HG03103 (cell line): ENCODE data around the gene TMEM126A.
"Not testable (repeated sequence)": the region's sequence is repeated elsewhere in the genome, so short reads cannot be mapped to it uniquely, and the experiment has no call there.

Source experiments
- ATAC-seq: cut with Tn5 transposase; IDR thresholded peaks from one replicate; pipeline ENCODE4 v1.9.1; 2021; ENCODE audit warnings: low read depth; ENCODE audit not compliant: unreplicated experiment

Gene TMEM126A

GRCh38 chr11:85647604-85648299 is at the start of gene TMEM126A:
TSS of gene TMEM126A (plus strand) at chr11:85647967. CDS start at chr11:85650256, 2,289 bp downstream.
- ATAC-seq: peak; percentile 99

- no peak for ATAC-seq
These were observed 48.7 kb upstream of the TMEM126A start for GRCh38 chr11:85599083-85599482.

- ATAC-seq: no peak
These were observed 45.1 kb upstream of the TMEM126A start for GRCh38 chr11:85602526-85603213.

GRCh38 chr11:85603220-85603619 is 44.5 kb upstream of the TMEM126A start:
- no peak for ATAC-seq

- not testable (repeated sequence) for ATAC-seq
These were observed 41.5 kb upstream of the TMEM126A start for GRCh38 chr11:85606237-85606636.

- ATAC-seq: not testable (repeated sequence)
These were observed 39.1 kb upstream of the TMEM126A start for GRCh38 chr11:85608621-85609020.

GRCh38 chr11:85609286-85609685 is 38.5 kb upstream of the TMEM126A start:
- not testable (repeated sequence) for ATAC-seq

- ATAC-seq: not testable (repeated sequence)
These were observed 36.1 kb upstream of the TMEM126A start for GRCh38 chr11:85611643-85612042.

- ATAC-seq: no peak
These were observed 28.3 kb upstream of the TMEM126A start for GRCh38 chr11:85619499-85619898.

GRCh38 chr11:85620256-85620655 is 27.5 kb upstream of the TMEM126A start:
- no peak for ATAC-seq

- ATAC-seq: no peak
These were observed 21.3 kb upstream of the TMEM126A start for GRCh38 chr11:85626496-85626895.

GRCh38 chr11:85627332-85627997 is 20.3 kb upstream of the TMEM126A start, which contains the start of gene DLG2:
TSS of gene DLG2 (minus strand) at chr11:85627344.
- ATAC-seq: no peak

- peak; percentile 98 for ATAC-seq
These were observed 19.6 kb upstream of the TMEM126A start, which contains the start of gene TMEM126B for GRCh38 chr11:85627998-85628770. TSS of gene TMEM126B (plus strand) at chr11:85628593. CDS start at chr11:85628608, 15 bp downstream.

GRCh38 chr11:85628771-85629341 is 18.9 kb upstream of the TMEM126A start:
- ATAC-seq: peak; percentile 3

- no peak for ATAC-seq
These were observed 13.0 kb upstream of the TMEM126A start for GRCh38 chr11:85634747-85635146.

- ATAC-seq: no peak
These were observed 4.6 kb upstream of the TMEM126A start for GRCh38 chr11:85643191-85643614.

GRCh38 chr11:85647078-85647477 is 689 bp upstream of the TMEM126A start:
- ATAC-seq: no peak

GRCh38 chr11:85651118-85651517 is 3.4 kb downstream of the TMEM126A start:
- no peak for ATAC-seq

GRCh38 chr11:85652786-85653447 is 5.2 kb downstream of the TMEM126A start:
- ATAC-seq: no peak

GRCh38 chr11:85654343-85654742 is 6.6 kb downstream of the TMEM126A start:
- ATAC-seq: not testable (repeated sequence)
